Gastrocnemius medialis (tissue), 4 donors: ENCODE results near the gene IRX1.

Experiments
- CTCF ChIP-seq, 5 experiments: fragments of 450-650 bp in 3 of 5; fragments of 200-600 bp in 2 of 5; sonication (generic) in 2 of 5; IDR thresholded peaks in 4 of 5; conservative IDR thresholded peaks in 1 of 5; 1 replicate in 4 of 5; 2 replicates in 1 of 5; pipeline ENCODE4 v1.5.1; 2016 to 2019; ENCODE audit warnings: antibody characterized with exemption in 5 of 5, mild to moderate bottlenecking in 3 of 5, moderate library complexity in 3 of 5
- POLR2A ChIP-seq, 2 donors: fragments of 450-650 bp; IDR thresholded peaks; one replicate each; pipeline ENCODE4 v1.6.1; 2017; ENCODE audit warnings: antibody characterized with exemption in 2 of 2, mild to moderate bottlenecking in 2 of 2, moderate library complexity in 2 of 2

- TF ChIP-seq CTCF (IDR thresholded peaks at IDR 0.05 in 4 of 5, conservative IDR thresholded peaks at IDR 0.05 in 1 of 5) (no peak), POLR2A (IDR thresholded peaks at IDR 0.05) (no peak)
These were observed 9.8 kb downstream of the IRX1 start for GRCh38 chr5:3605298-3606010.
